DOHH2 (cell line): ENCODE results near the gene ABLIM2.

ENCODE experiments used
- H3F3A ChIP-seq: fragments of 200-600 bp; sonication (generic), shearing (Covaris generic); 2 replicates; pipeline ENCODE4 v1.6.0; 2016; ENCODE audit warnings: antibody characterized with exemption, mild to moderate bottlenecking; ENCODE audit not compliant: control insufficient read depth, insufficient read depth
- H3K27ac ChIP-seq: fragments of 200-600 bp; sonication (generic); 2 replicates; pipeline ENCODE4 v1.5.1; 2014; ENCODE audit warnings: low read depth, mild to moderate bottlenecking, low read length, moderate library complexity
- H3K27me3 ChIP-seq: fragments of 200-600 bp; sonication (generic); 2 replicates; pipeline ENCODE4 v1.6.1; 2014; ENCODE audit warnings: mild to moderate bottlenecking, low read length, mixed read lengths; ENCODE audit not compliant: control insufficient read depth
- H3K36me3 ChIP-seq: fragments of 200-600 bp; sonication (generic); 2 replicates; pipeline ENCODE4 v1.6.1; 2014; ENCODE audit warnings: mild to moderate bottlenecking, low read length, moderate library complexity, mixed read lengths; ENCODE audit not compliant: control insufficient read depth
- H3K4me1 ChIP-seq: fragments of 200-600 bp; sonication (generic); 2 replicates; pipeline ENCODE4 v1.6.1; 2014; ENCODE audit warnings: mild to moderate bottlenecking, low read length, mixed read lengths; ENCODE audit not compliant: control insufficient read depth
- H3K4me2 ChIP-seq: fragments of 200-600 bp; sonication (generic); 2 replicates; pipeline ENCODE4 v1.6.0; 2014; ENCODE audit warnings: mild to moderate bottlenecking, low read length, moderate library complexity
- H3K4me3 ChIP-seq: fragments of 200-600 bp; sonication (generic); 2 replicates; pipeline ENCODE4 v1.5.1; 2014; ENCODE audit warnings: mild to moderate bottlenecking, low read length, mixed read lengths
- H3K79me2 ChIP-seq: fragments of 200-600 bp; sonication (generic); 2 replicates; pipeline ENCODE4 v1.6.1; 2014; ENCODE audit warnings: mild to moderate bottlenecking, low read length, mixed read lengths; ENCODE audit not compliant: control insufficient read depth
- H3K9me2 ChIP-seq: fragments of 200-600 bp; sonication (generic); replicated peaks from 2 replicates; pipeline ENCODE4 v1.6.1; 2014; ENCODE audit warnings: mild to moderate bottlenecking, low read length, mixed read lengths; ENCODE audit not compliant: control insufficient read depth
- H3K9me3 ChIP-seq: fragments of 200-600 bp; sonication (generic); 2 replicates; pipeline ENCODE4 v1.6.1; 2014; ENCODE audit warnings: antibody characterized with exemption, low read length, mixed read lengths; ENCODE audit not compliant: control insufficient read depth, insufficient read depth
- H4K20me1 ChIP-seq: fragments of 200-600 bp; sonication (generic); 2 replicates; pipeline ENCODE4 v1.6.0; 2014; ENCODE audit warnings: low read depth, mild to moderate bottlenecking, antibody characterized with exemption, low read length, moderate library complexity; ENCODE audit not compliant: control insufficient read depth, insufficient read depth
- EZH2phosphoT487 ChIP-seq: fragments of 200-600 bp; sonication (generic); IDR thresholded peaks from 2 replicates; pipeline ENCODE4 v1.6.1; 2017; ENCODE audit warnings: borderline replicate concordance, mild to moderate bottlenecking, antibody characterized with exemption, low read length, moderate library complexity, mixed read lengths
- TF ChIP-seq, protein P1 (sequence below): fragments of 200-600 bp; sonication (generic); IDR thresholded peaks from one replicate; pipeline ENCODE4 v1.5.1; 2014; ENCODE audit warnings: antibody characterized with exemption, mild to moderate bottlenecking, low read depth, low read length; ENCODE audit not compliant: poor library complexity, severe bottlenecking

ABLIM2 gene

DNA sequence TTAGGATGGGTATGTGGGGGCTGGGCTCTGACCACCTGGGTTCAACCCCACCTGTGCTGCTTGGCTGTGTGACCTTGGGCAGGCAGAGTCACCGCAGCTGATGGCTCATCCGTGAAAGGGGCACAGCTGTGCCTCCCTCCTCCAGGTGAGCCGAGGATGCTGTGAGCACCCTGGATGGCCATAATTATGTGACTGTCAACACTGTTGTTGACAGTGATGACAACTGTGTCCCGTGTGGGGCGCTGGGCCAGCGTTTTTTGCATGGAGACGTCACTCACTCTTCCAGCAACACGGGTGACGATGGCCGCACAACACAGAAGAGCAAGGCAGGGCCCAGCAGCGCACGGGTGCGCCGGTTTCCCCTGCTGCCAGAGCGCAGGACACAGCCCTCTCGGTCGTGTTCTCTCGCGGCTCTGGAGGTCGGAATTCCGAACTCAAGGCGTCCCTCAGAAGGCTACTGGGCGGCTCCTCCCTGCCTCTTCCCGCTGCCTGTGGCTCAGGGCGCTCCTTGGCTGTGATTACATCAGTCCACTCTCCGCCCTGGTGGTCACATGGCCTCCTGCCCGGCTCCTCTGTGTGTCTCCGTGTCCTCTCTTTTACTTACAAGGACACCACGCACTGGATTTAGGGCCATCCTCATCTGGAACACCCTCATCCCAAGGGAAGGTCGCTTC is 41.8 kb upstream of the ABLIM2 start:
- no peaks in the 10 kb centered on the region for H3K9me3 ChIP-seq
- peak overlapping the region; percentile 88 for H3K4me2 ChIP-seq
- peaks cover 15% of the 10 kb centered on the region for H3F3A ChIP-seq
- H3K4me3 ChIP-seq, result peak overlapping the region; percentile 81
- H3K27ac ChIP-seq, result peak overlapping the region; percentile 94
- peaks cover 95% of the 10 kb centered on the region for H3K4me1 ChIP-seq
- no peaks in the 10 kb centered on the region for H3K9me2 ChIP-seq
- H3K36me3 ChIP-seq, result peaks cover 29% of the 10 kb centered on the region
- peaks cover 44% of the 10 kb centered on the region for H3K79me2 ChIP-seq
- H3K27me3 ChIP-seq, result no peaks in the 10 kb centered on the region
- no peaks in the 10 kb centered on the region for H4K20me1 ChIP-seq
- no peak for TF ChIP-seq EZH2phosphoT487
- TF ChIP-seq, protein P1, sequence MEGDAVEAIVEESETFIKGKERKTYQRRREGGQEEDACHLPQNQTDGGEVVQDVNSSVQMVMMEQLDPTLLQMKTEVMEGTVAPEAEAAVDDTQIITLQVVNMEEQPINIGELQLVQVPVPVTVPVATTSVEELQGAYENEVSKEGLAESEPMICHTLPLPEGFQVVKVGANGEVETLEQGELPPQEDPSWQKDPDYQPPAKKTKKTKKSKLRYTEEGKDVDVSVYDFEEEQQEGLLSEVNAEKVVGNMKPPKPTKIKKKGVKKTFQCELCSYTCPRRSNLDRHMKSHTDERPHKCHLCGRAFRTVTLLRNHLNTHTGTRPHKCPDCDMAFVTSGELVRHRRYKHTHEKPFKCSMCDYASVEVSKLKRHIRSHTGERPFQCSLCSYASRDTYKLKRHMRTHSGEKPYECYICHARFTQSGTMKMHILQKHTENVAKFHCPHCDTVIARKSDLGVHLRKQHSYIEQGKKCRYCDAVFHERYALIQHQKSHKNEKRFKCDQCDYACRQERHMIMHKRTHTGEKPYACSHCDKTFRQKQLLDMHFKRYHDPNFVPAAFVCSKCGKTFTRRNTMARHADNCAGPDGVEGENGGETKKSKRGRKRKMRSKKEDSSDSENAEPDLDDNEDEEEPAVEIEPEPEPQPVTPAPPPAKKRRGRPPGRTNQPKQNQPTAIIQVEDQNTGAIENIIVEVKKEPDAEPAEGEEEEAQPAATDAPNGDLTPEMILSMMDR, result peak; percentile 17

DNA sequence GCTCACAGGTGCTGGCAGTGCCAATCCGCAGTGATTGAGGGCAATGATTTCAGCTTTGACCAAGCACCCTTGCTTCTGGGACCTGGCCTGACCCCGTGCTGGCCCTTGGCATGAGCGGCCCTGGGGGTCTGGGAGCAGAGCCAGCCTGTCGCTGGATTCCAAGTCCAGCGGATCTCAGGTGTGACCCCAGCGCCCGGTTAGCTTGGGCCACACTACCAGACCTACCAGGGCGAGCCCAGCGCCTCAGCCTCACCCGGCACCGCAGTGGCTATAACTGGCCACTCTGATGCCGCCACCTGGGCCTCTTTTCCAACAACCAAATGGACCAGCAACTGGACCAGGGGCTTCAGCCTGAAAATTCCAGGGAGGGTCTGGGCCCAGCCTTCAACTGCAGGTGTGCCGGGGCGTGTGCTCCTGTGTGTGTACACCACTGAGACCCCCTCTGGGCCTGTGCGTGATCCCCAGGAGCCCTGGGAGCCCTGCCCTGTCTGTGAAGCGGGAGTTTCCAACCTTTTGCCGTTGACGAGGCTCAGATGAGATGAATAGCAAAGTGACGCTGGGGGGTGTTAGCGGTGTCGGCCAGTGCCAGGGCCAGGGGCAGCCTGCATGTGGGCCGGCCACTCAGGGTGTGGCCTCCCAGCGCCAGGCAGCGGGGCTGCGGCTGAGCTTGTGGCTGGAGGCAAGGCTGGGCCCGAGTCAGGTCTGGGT is 41.1 kb upstream of the ABLIM2 start:
- Histone ChIP-seq H3K36me3 (peaks cover 22% of the 10 kb centered on the region), H3K27ac (peak overlapping the region; percentile 94), H3K27me3 (no peaks in the 10 kb centered on the region), H3K4me1 (peaks cover 95% of the 10 kb centered on the region), H3K79me2 (peaks cover 43% of the 10 kb centered on the region), H3K4me2 (peak overlapping the region; percentile 88), H3K9me3 (no peaks in the 10 kb centered on the region), H3F3A (peaks cover 15% of the 10 kb centered on the region), H3K4me3 (peak overlapping the region; percentile 81), H4K20me1 (no peaks in the 10 kb centered on the region), H3K9me2 (no peaks in the 10 kb centered on the region)
- TF ChIP-seq EZH2phosphoT487, result no peak
- TF ChIP-seq, protein P1, result peak; percentile 3

DNA sequence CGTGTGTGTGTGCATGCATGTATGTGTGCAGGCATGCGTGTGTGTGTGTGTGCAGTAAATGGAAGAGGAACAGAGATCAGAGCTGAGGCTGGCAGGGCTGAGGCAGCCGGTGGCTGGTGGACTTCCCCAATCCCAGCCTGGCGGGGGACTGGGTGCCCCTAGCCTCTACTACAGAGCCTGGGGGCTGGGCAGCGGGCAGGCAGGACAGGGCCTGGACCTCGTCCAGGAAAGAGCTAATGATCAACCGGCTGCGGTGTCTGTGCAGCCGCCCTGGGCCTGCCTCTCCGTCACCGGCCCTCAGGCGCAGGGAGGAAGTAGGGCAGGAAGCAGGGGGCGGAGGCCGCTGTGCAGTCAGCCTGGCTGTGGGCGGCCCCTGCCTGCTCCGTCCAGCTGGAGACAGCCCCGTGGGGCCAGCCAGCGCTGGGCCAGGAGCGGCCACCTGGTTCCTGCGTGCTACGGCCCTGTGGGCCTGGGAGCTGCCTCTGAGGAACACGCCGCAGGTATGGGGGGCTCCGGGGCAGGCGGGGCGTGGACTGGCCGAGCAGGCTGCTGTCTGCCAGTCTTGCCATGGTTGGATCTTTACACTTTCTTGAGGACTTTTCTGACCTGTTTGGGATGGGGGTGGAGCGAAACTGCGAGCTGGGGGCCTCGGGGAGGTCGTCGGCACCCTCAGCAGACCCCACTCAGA is 40.4 kb upstream of the ABLIM2 start, which contains the start of gene SH3TC1:
TSS of gene SH3TC1 (plus strand) at position 385 of the 688 bp plus-strand sequence. CDS start 5,905 bp downstream, outside the sequence.
- H3K27ac ChIP-seq, result peak within 1 kb of the TSS; percentile 94
- no peaks in the 10 kb centered on the region for H3K9me2 ChIP-seq
- peaks cover 15% of the 10 kb centered on the region for H3F3A ChIP-seq
- peaks cover 36% of the 10 kb centered on the region for H3K79me2 ChIP-seq
- peaks cover 15% of the 10 kb centered on the region for H3K36me3 ChIP-seq
- H4K20me1 ChIP-seq, result no peaks in the 10 kb centered on the region
- TF ChIP-seq, protein P1, result no peak
- TF ChIP-seq EZH2phosphoT487, result no peak
- peaks cover 89% of the 10 kb centered on the region for H3K4me1 ChIP-seq
- H3K9me3 ChIP-seq, result no peaks in the 10 kb centered on the region
- peak within 1 kb of the TSS; percentile 88 for H3K4me2 ChIP-seq
- peak within 1 kb of the TSS; percentile 81 for H3K4me3 ChIP-seq
- H3K27me3 ChIP-seq, result no peaks in the 10 kb centered on the region
